Measurements from ENCODE around the gene OR2T4.

Gene OR2T4

GRCh38 chr1:248361121-248361715 lies at the start of gene OR2T4:
Gene OR2T4 (plus strand): TSS chr1:248361665. CDS start chr1:248361665, 0 bp downstream.
- no peak for DNase-seq (ENCODE audit: low read depth)

- no peak for DNase-seq (ENCODE audit: low read depth)
These were observed 44.7 kb upstream of the OR2T4 start for GRCh38 chr1:248316796-248317195.

GRCh38 chr1:248324468-248324867 lies 37.0 kb upstream of the OR2T4 start, which contains the start of gene OR2M7:
Gene OR2M7 (minus strand): TSS chr1:248324568. CDS start chr1:248324568, 0 bp downstream.
- DNase-seq (ENCODE audit: low read depth) = no peak

GRCh38 chr1:248343451-248343850 lies 18.0 kb upstream of the OR2T4 start:
- no peak for DNase-seq (ENCODE audit: low read depth)

GRCh38 chr1:248348475-248348874 lies 13.0 kb upstream of the OR2T4 start, which contains the start of gene OR14C36:
Gene OR14C36 (plus strand): TSS chr1:248348775. CDS start chr1:248348775, 0 bp downstream.
- DNase-seq (ENCODE audit: low read depth) = no peak

- no peak for DNase-seq (ENCODE audit: low read depth)
These were observed 2.0 kb upstream of the OR2T4 start for GRCh38 chr1:248359415-248359814.

GRCh38 chr1:248366609-248367008 lies 5.1 kb downstream of the OR2T4 start:
- DNase-seq (ENCODE audit: low read depth) = no peak

GRCh38 chr1:248372394-248372793 lies 10.9 kb downstream of the OR2T4 start:
- no peak for DNase-seq (ENCODE audit: low read depth)

- no peak for DNase-seq (ENCODE audit: low read depth)
These were observed 12.3 kb downstream of the OR2T4 start for GRCh38 chr1:248373761-248374160.

GRCh38 chr1:248375446-248375845 lies 14.0 kb downstream of the OR2T4 start, which contains the start of gene OR2T6:
Gene OR2T6 (plus strand): TSS chr1:248375746. CDS start chr1:248387609, 11,863 bp downstream.
- DNase-seq (ENCODE audit: low read depth) = no peak

GRCh38 chr1:248376916-248377315 lies 15.5 kb downstream of the OR2T4 start:
- DNase-seq (ENCODE audit: low read depth) = no peak

- DNase-seq (ENCODE audit: low read depth) = no peak
These were observed 19.4 kb downstream of the OR2T4 start for GRCh38 chr1:248380854-248381253.

- no peak for DNase-seq (ENCODE audit: low read depth)
These were observed 27.0 kb downstream of the OR2T4 start for GRCh38 chr1:248388426-248388825.

GRCh38 chr1:248393050-248393449 lies 31.6 kb downstream of the OR2T4 start:
- no peak for DNase-seq (ENCODE audit: low read depth)

- DNase-seq (ENCODE audit: low read depth) = no peak
These were observed 41.3 kb downstream of the OR2T4 start, which contains the start of gene OR2T1 for GRCh38 chr1:248402748-248403147. Gene OR2T1 (plus strand): TSS chr1:248403048. CDS start chr1:248406148, 3,100 bp downstream.

- DNase-seq (ENCODE audit: low read depth) = no peak
These were observed 42.6 kb downstream of the OR2T4 start for GRCh38 chr1:248404024-248404423.

GRCh38 chr1:248406721-248407692 lies 45.5 kb downstream of the OR2T4 start:
- DNase-seq (ENCODE audit: low read depth) = no peak

All from EH (cell line).